GM23248 (cell line): ENCODE data around the gene ENTR1.

Experiments
- EZH2 ChIP-seq: fragments of 200-600 bp; sonication (generic); IDR thresholded peaks from 2 replicates; pipeline ENCODE4 v1.6.1; 2018; ENCODE audit warnings: antibody characterized with exemption, mild to moderate bottlenecking; ENCODE audit not compliant: insufficient read depth, poor library complexity, severe bottlenecking
- EZH2phosphoT487 ChIP-seq: fragments of 200-600 bp; sonication (generic); IDR thresholded peaks from 2 replicates; pipeline ENCODE4 v1.6.1; 2018; ENCODE audit warnings: antibody characterized with exemption, moderate library complexity, mild to moderate bottlenecking, low read depth; ENCODE audit not compliant: insufficient read depth

DNA sequence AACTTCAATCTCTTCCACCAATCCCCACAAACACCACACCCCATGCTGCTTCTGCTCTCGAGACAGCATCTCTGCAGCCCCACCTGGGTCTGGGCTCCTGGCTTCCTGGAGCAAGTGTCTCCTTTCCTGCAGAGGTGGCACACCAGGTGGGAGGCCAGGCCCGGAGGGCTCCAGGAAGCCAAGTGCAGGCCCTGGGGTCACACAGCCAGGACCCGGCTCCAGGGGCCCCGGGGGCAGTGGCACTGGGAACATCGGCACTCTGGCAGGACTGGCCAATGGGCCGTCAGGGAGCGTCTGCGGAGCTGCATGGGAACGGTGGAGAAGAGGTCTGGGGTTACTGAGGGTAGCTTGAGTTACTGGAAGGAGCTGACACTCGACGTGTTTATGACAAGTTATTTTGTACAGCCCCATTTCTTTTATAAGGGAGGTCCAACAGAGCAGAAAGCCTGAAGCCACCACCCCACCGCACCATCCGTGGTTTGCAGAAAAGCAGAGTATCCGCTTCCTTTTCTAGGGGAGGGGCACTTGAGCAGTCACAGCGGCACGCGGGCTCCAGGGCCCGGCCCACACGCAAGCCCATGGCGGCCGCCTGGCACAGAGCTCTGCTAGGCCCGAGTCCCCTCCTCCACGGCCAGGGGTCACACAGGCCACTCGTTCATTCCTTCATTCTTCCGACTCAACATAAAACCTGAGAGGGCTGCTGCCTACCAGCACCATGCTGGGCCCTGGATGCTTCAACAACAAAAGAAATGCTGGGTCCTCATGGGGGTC lies 43.8 kb upstream of the ENTR1 start:
- no peak for TF ChIP-seq EZH2
- TF ChIP-seq EZH2phosphoT487: no peak
